Fibroblast of skin of left quadriceps (primary cell): ENCODE results near the gene MMP15.

Experiments
- DNase-seq, 2 experiments: peaks; one replicate each; pipeline ENCODE4 v3.0.0-alpha.2; 2013; ENCODE audit warnings: low read depth in 2 of 2

MMP15 gene

DNA sequence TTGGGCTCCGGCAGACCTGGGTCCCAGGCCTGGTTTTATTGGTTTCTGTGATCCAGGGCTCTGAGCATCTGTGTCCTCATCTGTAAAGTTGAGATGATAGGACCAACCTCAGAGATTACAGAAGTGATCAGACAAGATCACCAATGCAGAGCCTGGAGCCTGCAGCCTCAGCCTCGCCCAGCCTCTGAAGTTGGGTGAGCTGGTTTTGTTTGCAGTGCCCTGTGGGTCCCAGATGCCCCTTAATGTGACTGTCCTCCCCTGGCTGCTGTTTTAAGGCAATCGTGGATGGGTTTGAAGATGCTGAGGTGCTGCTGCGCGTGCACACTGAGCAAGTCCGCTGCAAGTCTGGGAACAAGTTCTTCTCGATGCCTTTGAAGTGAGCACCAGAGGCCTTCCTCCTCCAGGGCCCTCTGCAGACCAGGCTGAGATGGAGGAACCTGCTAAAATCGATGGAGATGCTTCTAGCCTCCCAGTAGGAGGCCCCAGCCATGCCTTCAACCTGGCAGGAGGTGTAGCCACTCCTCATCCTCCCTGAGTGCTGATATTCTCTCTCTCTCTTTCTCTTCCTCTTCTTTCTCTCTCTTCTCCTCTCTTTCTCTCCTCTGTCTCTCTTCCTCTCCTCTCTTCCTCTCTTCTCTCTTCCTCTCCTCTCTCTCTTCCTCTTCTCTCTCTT lies 5.6 kb upstream of the MMP15 start:
- DNase-seq: no peak

DNA sequence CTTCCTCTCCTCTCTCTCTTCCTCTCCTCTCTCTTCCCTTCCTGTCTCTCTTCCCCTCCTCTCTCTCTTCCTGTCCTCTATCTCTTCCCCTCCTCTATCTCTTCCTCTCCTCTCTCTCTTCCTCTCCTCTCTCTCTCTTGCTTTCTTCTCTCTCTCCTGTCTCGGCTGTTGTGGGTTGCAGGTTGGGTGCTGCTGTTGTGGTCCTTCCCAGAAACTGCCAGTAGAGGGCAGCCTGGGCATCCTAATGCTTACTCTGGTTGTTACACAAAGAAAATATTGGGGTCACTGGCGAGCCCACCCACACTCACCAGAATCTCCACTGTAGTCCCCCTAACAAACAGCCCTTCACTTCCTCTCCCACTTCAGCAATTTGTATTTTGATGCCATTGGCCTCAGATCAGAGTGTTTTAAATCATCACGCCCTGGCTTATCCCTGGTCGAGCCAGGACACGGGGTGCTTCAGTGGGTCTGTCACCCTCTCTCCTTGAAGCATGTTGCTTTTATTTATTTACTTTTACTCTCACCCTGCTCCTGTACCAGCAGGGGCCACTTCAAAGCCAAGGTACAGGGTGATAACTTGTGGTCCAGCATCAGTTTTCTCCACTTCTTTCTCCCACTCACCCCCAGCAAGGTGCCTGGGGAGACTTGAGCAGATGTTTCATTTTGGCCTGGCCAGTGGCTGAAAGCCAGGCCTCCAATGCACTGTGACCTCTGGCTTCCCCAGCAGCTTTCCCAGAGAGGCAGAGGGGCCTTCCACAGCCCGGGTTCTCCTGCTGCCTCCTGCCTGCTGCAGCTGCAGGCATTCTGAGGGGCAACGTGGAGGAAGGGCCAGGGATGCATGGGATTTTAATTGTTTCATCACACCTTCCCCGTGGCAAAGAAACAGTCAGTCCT lies 4.7 kb upstream of the MMP15 start:
- no peak for DNase-seq

DNA sequence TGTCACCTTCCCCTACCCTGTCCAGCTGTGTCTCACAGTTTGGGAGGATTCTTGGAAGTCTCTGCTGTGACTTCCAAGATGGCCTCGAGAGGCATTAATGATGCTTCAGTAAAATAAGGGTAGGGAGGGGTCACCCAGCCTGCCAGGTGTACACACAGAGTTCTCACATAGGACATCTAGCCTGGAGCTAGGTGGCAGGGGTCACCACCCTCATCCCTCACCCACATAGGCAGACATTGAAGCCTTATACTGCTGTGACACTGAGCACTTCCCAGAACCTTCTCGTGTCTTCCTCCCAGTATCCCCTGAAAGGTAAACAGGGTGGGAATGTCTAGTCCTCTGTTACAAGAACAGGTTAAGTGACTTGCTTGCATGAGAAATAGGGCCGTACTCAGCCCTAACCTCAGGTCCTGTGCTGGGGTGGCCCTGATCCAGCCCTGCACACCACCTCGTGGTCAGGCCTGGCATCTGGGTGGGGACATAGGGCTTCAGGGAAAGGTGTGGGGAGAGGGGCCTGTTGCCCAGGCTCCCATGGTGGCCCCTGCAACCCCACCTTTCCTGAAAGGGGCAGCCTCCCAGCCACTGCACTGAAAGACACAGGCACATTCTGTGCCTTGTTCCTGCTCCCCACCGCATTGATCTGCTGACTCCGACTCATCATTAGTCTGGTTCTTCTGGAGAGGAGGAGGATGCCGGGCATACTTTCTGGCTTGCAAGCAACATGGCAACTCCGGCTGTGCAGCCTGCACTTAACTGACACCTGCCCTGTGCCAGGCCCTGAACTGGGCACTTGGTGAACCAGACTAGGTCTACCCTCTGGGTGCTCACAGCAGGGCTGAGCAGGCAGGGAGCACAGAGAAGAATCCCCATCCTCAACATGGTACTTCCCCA lies 3.6 kb upstream of the MMP15 start:
- DNase-seq: no peak

- no peak for DNase-seq
These were observed 2.8 kb upstream of the MMP15 start for GRCh38 chr16:58022601-58023371.

GRCh38 chr16:58024486-58025350 lies 836 bp upstream of the MMP15 start:
- DNase-seq: no peak

- DNase-seq: no peak
These were observed 668 bp downstream of the MMP15 start for GRCh38 chr16:58026139-58026704.

- no peak for DNase-seq
These were observed 1.2 kb downstream of the MMP15 start for GRCh38 chr16:58026705-58027160.

- DNase-seq: no peak
These were observed 1.8 kb downstream of the MMP15 start for GRCh38 chr16:58027161-58027915.

DNA sequence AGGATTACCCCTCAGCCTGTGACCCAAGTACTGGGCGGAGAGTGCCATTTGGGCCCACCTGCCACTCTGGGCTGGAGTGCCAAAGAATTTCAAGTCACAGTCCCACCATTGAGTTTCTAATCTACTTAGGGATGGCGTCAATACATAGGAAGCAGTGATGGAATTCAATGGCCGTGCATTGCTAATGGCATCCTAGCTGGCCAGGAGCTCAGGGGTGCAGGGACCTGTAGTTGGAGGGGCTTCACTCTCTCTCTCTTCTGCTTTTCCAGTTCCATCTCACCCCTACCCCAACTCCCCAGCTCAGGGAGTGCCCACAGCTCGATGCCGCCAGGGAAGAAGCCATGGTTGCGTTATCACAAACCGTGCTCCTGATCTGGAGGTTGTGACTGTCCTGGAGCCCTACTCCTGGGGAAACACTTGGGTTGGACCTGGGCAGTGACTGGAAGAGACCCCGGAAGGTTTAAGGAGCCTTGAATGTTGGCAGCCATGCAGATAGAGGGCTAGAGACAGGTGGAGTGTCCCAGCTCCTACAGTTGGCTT lies 2.4 kb downstream of the MMP15 start:
- no peak for DNase-seq

- DNase-seq: no peak
These were observed 3.1 kb downstream of the MMP15 start for GRCh38 chr16:58028541-58029070.

GRCh38 chr16:58029410-58029809 lies 3.9 kb downstream of the MMP15 start:
- DNase-seq: no peak

DNA sequence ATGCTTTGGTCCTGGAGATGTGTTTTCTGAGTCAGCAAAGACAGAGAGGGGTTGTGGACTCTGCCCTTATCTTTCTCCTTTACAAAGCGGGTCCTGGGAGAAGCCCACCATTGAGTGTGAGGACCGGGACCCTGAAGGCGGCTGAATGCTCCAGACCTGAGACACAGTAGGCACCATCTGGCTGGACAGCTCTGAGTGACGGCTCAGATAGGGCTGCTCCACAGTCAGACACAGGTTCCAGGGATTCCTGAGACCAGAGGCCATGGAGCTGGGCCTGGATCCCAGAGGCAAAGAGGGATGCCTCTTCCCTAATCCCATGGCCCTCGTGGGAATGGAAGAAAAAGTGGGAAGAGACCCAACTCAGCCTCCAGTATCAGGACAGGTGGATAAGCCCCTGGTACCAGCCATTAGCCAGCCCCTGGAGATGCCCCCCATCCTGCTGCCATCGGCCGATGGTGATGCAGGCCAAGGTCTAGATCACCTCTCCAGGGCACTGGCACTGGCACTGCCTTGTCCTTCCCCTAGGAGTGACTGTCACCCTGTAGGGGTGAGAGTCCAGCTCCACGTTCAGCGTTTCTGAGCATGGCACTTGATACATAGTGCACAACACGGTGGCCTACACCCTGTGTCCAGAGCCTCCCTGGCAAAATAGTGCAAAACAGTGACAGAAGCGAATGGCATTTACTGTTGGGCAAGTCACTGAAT lies 4.7 kb downstream of the MMP15 start:
- DNase-seq: no peak

GRCh38 chr16:58031016-58031800 lies 5.7 kb downstream of the MMP15 start:
- no peak for DNase-seq

DNA sequence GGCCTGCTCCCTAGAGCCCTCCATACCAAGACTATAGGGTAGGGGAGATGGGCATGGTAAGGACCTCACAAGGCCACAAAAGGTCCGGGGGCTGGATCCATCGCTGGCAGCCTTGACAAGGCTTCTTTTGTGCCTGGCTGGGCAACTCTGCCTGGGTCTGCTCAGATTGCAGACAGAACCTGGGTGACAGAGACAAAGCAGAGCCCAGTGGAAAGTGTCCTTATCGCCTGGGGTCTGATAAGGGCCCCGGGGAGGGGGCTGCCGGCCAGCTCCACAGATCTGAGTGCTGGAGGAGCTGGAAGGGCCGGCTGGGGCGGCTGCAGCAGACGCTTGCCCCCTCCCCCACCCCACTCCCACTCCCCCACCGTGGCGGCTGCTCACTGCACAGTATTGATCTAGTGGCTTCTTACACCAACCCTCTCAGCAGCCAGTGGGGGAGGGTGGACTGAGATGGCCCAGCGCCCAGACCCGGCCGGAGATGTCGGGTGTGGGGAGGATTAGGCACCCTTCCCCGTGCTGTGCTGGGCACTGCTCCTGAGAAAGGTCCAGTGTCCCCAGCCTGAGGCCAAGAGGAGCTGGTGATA lies 7.2 kb downstream of the MMP15 start:
- DNase-seq: no peak

GRCh38 chr16:58034128-58034685 lies 8.7 kb downstream of the MMP15 start:
- no peak for DNase-seq

- no peak for DNase-seq
These were observed 9.2 kb downstream of the MMP15 start for GRCh38 chr16:58034774-58035173.
